VCaP (cell line): Measurements from ENCODE around the gene GPR84.

ENCODE experiments used
- H3K27ac ChIP-seq: fragments of 450-650 bp; 2 replicates; pipeline ENCODE4 v1.5.1; 2017
- CTCF ChIP-seq: fragments of 450-650 bp; conservative IDR thresholded peaks from 2 replicates; pipeline ENCODE4 v1.5.1; 2017; ENCODE audit warnings: mild to moderate bottlenecking, moderate library complexity

The GPR84 gene

GRCh38 chr12:54407183-54407905 is 43.1 kb upstream of the GPR84 start:
- H3K27ac ChIP-seq: no peak overlapping the region
- no peak for TF ChIP-seq CTCF

GRCh38 chr12:54405573-54405972 is 41.3 kb upstream of the GPR84 start:
- no peak overlapping the region for H3K27ac ChIP-seq
- TF ChIP-seq CTCF: no peak

- TF ChIP-seq CTCF: no peak
- no peak overlapping the region for H3K27ac ChIP-seq
These were observed 40.8 kb upstream of the GPR84 start for GRCh38 chr12:54405106-54405505.

- H3K27ac ChIP-seq: no peak overlapping the region
- peak; percentile 88 for TF ChIP-seq CTCF
These were observed 40.0 kb upstream of the GPR84 start for GRCh38 chr12:54404061-54405004.

GRCh38 chr12:54401119-54401518 is 36.8 kb upstream of the GPR84 start:
- TF ChIP-seq CTCF: no peak
- H3K27ac ChIP-seq: no peak overlapping the region

- H3K27ac ChIP-seq: no peak overlapping the region
- TF ChIP-seq CTCF: peak; percentile 100
These were observed 34.9 kb upstream of the GPR84 start for GRCh38 chr12:54398995-54399793.

GRCh38 chr12:54398218-54398617 is 33.9 kb upstream of the GPR84 start:
- no peak overlapping the region for H3K27ac ChIP-seq
- TF ChIP-seq CTCF: no peak
